GM18861 (cell line): Measurements from ENCODE around the gene TMSB4X.
A peak's percentile ranks its signal among the peaks of the same experiment; 100 is the strongest.

ENCODE experiments used
- ATAC-seq: cut with Tn5 transposase; IDR thresholded peaks from one replicate; pipeline ENCODE4 v1.9.1; 2021; ENCODE audit not compliant: unreplicated experiment

The TMSB4X gene

DNA sequence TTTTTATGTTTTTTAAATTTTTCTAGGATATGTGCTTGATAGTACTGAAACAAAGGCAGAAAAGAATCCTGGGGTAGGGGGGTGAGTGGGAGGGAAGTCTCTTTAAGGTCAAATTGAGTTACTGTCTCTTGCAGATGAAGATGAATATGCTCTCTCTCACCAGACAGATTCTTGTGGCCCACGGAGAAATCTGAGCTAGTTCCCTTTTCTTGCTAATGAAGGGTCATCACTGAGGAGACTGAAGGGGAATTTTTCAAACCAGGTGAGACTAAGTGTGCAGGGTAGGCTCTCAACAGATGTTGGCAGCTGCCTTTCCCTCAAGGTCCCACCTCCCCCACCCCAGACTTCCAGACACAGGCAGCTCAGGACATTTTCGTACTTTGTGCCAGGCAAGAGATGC is 48.0 kb downstream of the TMSB4X start:
- peak; percentile 86 for ATAC-seq

DNA sequence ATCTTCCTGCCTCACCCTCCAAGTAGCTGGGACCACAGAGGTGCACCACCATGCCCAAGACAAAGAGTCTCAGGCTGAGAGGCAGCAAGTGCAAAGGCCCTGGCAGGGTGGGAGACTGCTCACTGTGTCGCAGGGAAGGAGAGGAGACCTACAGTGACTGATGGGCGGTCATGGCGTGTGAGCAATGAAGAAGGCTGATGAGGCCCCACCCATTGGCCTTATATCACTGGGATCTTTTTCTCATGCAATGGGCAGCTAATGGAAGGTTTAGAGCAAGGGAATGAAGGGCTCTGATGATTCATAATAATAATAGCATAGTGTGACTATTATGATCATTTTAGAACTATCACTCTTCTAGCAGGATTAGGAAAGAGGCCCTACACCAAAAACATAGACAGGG is 48.7 kb downstream of the TMSB4X start:
- no peak for ATAC-seq

DNA sequence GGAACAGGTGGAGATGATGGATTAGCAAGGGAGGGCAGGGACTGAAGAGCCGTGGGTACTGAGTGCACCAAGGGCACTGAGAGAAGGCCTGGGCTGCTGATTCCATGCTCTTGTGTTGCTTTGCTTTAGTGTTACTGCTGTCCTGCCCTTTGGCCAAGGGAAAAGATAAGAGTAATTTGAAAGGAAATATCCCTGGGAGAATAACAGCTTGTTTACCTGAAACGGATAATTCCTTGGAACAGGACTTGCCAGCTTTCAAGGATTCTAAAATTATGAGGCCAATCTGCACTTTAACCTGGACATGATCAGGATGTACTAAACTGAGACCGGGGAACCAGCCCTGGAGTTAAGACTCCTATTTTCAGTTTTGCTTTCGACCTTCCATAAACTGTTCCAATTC is 49.1 kb downstream of the TMSB4X start:
- ATAC-seq: no peak

DNA sequence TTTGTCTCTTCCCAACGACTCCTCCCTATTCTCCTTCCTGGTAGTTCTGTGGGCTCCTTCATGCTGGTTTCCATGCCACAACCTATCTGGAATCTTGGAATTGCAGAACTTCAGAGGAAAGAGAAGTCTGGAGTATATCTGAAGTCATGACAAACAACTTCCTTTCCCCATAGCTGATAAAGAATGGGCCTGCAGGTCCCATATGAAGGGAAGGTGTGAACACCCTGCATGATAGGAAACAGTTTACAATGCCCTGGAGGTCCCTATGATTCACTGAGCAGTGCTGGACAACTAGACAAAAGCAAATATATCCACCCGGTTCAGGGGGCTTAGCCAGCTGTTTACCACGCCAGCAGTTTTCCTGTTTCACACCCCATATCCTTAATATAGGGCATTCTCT is 50.1 kb downstream of the TMSB4X start:
- ATAC-seq: no peak
